Panc1 (cell line): ENCODE results near the gene UNC13C.

Source experiments
- CTCF ChIP-seq: fragments of 450-650 bp; IDR thresholded peaks from 2 replicates; pipeline ENCODE4 v1.5.1; 2017; ENCODE audit warnings: mild to moderate bottlenecking
- POLR2AphosphoS5 ChIP-seq: IDR thresholded peaks from 2 replicates; pipeline ENCODE4 v1.6.1; 2012; ENCODE audit warnings: mild to moderate bottlenecking, low read depth, low read length, moderate library complexity
- SIN3A ChIP-seq: IDR thresholded peaks from 2 replicates; pipeline ENCODE4 v1.6.1; 2012; ENCODE audit warnings: low read depth, mild to moderate bottlenecking, low read length, moderate library complexity, borderline replicate concordance; ENCODE audit not compliant: insufficient read depth
- TCF7L2 ChIP-seq: IDR thresholded peaks from 2 replicates; pipeline ENCODE4 v1.6.1; 2011; ENCODE audit warnings: mild to moderate bottlenecking, low read depth, low read length, inconsistent platforms
- TF ChIP-seq, protein P1 (sequence below), 2 experiments: IDR thresholded peaks; 2 replicates each; pipeline ENCODE4 v1.6.1; 2011 to 2012; ENCODE audit warnings: low read depth in 2 of 2, control low read depth in 1 of 2, low read length in 1 of 2, mild to moderate bottlenecking in 1 of 2, moderate library complexity in 1 of 2; ENCODE audit not compliant: insufficient read depth in 1 of 2

- TF ChIP-seq CTCF (no peak), POLR2AphosphoS5 (no peak), TCF7L2 (no peak), SIN3A (no peak)
- TF ChIP-seq, protein P1, sequence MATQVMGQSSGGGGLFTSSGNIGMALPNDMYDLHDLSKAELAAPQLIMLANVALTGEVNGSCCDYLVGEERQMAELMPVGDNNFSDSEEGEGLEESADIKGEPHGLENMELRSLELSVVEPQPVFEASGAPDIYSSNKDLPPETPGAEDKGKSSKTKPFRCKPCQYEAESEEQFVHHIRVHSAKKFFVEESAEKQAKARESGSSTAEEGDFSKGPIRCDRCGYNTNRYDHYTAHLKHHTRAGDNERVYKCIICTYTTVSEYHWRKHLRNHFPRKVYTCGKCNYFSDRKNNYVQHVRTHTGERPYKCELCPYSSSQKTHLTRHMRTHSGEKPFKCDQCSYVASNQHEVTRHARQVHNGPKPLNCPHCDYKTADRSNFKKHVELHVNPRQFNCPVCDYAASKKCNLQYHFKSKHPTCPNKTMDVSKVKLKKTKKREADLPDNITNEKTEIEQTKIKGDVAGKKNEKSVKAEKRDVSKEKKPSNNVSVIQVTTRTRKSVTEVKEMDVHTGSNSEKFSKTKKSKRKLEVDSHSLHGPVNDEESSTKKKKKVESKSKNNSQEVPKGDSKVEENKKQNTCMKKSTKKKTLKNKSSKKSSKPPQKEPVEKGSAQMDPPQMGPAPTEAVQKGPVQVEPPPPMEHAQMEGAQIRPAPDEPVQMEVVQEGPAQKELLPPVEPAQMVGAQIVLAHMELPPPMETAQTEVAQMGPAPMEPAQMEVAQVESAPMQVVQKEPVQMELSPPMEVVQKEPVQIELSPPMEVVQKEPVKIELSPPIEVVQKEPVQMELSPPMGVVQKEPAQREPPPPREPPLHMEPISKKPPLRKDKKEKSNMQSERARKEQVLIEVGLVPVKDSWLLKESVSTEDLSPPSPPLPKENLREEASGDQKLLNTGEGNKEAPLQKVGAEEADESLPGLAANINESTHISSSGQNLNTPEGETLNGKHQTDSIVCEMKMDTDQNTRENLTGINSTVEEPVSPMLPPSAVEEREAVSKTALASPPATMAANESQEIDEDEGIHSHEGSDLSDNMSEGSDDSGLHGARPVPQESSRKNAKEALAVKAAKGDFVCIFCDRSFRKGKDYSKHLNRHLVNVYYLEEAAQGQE (IDR thresholded peaks at IDR 0.05; ENCODE audit: insufficient read depth in 1 of 2, low read depth in 2 of 2, low read length in 1 of 2): no peak
Measured at GRCh38 chr15:54619180-54619579, 640.9 kb downstream of the UNC13C start.
